HepG2 (cell line): ENCODE results near the gene EFCAB14. TPM values are rescaled to one million over a fixed set of nuclear protein-coding genes. Genes with fewer than 3 reads are reported as not detected.
A peak's percentile ranks its signal among the peaks of the same experiment; 100 is the strongest.

Source experiments
- ADNP ChIP-seq: sonication (generic); formaldehyde crosslinking; IDR thresholded peaks from 2 replicates; pipeline ENCODE4 v1.4.0; 2020; ENCODE audit warnings: missing genetic modification reagents
- AKAP8 ChIP-seq: sonication (generic); formaldehyde crosslinking; IDR thresholded peaks from 2 replicates; pipeline ENCODE4 v1.5.1; 2020; ENCODE audit warnings: mild to moderate bottlenecking, missing genetic modification reagents
- BORCS8-MEF2B ChIP-seq: sonication (generic); formaldehyde crosslinking; IDR thresholded peaks from 2 replicates; pipeline ENCODE4 v1.8.0; 2022; ENCODE audit warnings: mild to moderate bottlenecking, missing genetic modification reagents
- CREB1 ChIP-seq, 2 experiments: fragments of 450-650 bp in 1 of 2; IDR thresholded peaks; 2 replicates each; pipeline ENCODE4 v1.6.1; 2016 to 2017; ENCODE audit warnings: control low read depth in 1 of 2, mild to moderate bottlenecking in 1 of 2, missing compliant biosample characterization in 1 of 2, missing genetic modification characterization in 1 of 2
- GTF2F1 ChIP-seq: fragments of 150-350 bp; IDR thresholded peaks from 2 replicates; pipeline ENCODE4 v1.6.1; 2014; ENCODE audit warnings: low read length
- HMG20A ChIP-seq: IDR thresholded peaks from 2 replicates; pipeline ENCODE4 v1.6.1; 2016; ENCODE audit warnings: borderline replicate concordance
- HMGXB4 ChIP-seq, 2 experiments: sonication (generic) in 1 of 2; formaldehyde crosslinking in 1 of 2; IDR thresholded peaks; 2 replicates each; pipeline versions ENCODE4 v1.4.0 to v1.6.1; 2018 to 2020; ENCODE audit warnings: missing genetic modification reagents in 2 of 2, borderline replicate concordance in 1 of 2, low read depth in 1 of 2, mild to moderate bottlenecking in 1 of 2, missing biosample characterization in 1 of 2
- HOXA5 ChIP-seq: sonication (generic); formaldehyde crosslinking; IDR thresholded peaks from 2 replicates; pipeline ENCODE4 v1.4.0; 2020; ENCODE audit warnings: missing genetic modification reagents
- IKZF5 ChIP-seq: IDR thresholded peaks from 2 replicates; pipeline ENCODE4 v1.6.1; 2018; ENCODE audit warnings: missing genetic modification reagents, mild to moderate bottlenecking, missing compliant biosample characterization
- RBAK ChIP-seq: sonication (generic); formaldehyde crosslinking; IDR thresholded peaks from 2 replicates; pipeline ENCODE4 v1.5.1; 2020; ENCODE audit warnings: mild to moderate bottlenecking, missing genetic modification reagents
- REST ChIP-seq, 2 experiments: IDR thresholded peaks; 2 replicates each; pipeline ENCODE4 v1.6.1; 2011 to 2012; ENCODE audit warnings: low read length in 2 of 2, borderline replicate concordance in 1 of 2, low read depth in 1 of 2, mild to moderate bottlenecking in 1 of 2, moderate library complexity in 1 of 2
- TCF12 ChIP-seq, 2 experiments: fragments of 450-650 bp in 1 of 2; sonication (generic) in 1 of 2; formaldehyde crosslinking in 1 of 2; IDR thresholded peaks; 2 replicates each; pipeline versions ENCODE4 v1.6.1 to v1.8.0; 2017 to 2022; ENCODE audit warnings: antibody characterized with exemption in 1 of 2, mild to moderate bottlenecking in 1 of 2, missing genetic modification reagents in 1 of 2, moderate library complexity in 1 of 2
- ZMYM2 ChIP-seq: sonication (generic); formaldehyde crosslinking; IDR thresholded peaks from 2 replicates; pipeline ENCODE4 v1.8.0; 2022; ENCODE audit warnings: mild to moderate bottlenecking, missing genetic modification reagents
- ZNF609 ChIP-seq: sonication (generic); formaldehyde crosslinking; IDR thresholded peaks from 2 replicates; pipeline ENCODE4 v1.4.0; 2020; ENCODE audit warnings: mild to moderate bottlenecking, missing genetic modification reagents, borderline replicate concordance
- ZNF614 ChIP-seq: IDR thresholded peaks from 2 replicates; pipeline ENCODE4 v1.6.1; 2018; ENCODE audit warnings: missing biosample characterization, missing genetic modification reagents, inconsistent platforms, borderline replicate concordance
- polyA plus RNA-seq, 8 experiments: library from polyadenylated mRNA; depleted of rRNA in 3 of 8; stranded (reverse) in 7 of 8; unstranded in 1 of 8; fragments of >200 nt; fragmentation: Illumina TruSeq in 4 of 8; extraction: Trizol in 4 of 8; gene quantifications; 2 replicates each; pipeline versions ENCODE4 v1.2.1 to v1.2.3, GENCODE V29; 2011 to 2016; ENCODE audit warnings: low read depth in 4 of 8, missing spikeins in 1 of 8, mixed read lengths in 1 of 8; ENCODE audit not compliant: insufficient read depth in 1 of 8
- total RNA-seq, 5 experiments: library from RNA; depleted of rRNA; stranded (reverse); fragments of >200 nt; fragmentation: Illumina TruSeq; extraction: Trizol; gene quantifications; 2 replicates each; pipeline ENCODE4 v1.2.3, GENCODE V29; 2016; ENCODE audit warnings: low read depth in 1 of 5

The EFCAB14 gene
- total and polyA plus RNA-seq, 2 of the 13 experiments (the other 11 are each of a cell fraction or from before 2014, with no cell fraction given) = 13.4 to 17.9 TPM

GRCh38 chr1:46718727-46719622 lies at the start of gene EFCAB14 (continued):
- TF ChIP-seq HMGXB4 (CRISPR knock-in tag; IDR thresholded peaks at IDR 0.05; ENCODE audit: borderline replicate concordance in 1 of 2, low read depth in 1 of 2) = peak; percentile 64 to 72; a peak in 2 of 4 replicates
- no peak for TF ChIP-seq ADNP (CRISPR knock-in tag)
- peak; percentile 99 for TF ChIP-seq CREB1 (IDR thresholded peaks at IDR 0.05)
- peak; percentile 97 for TF ChIP-seq CREB1 (CRISPR knock-in tag; IDR thresholded peaks at IDR 0.05)
- TF ChIP-seq IKZF5 (CRISPR knock-in tag) = peak; percentile 40; the same call in 1 of the 2 replicates
- peak in 1 of 2 experiments; percentile 21; a peak in 1 of 4 replicates for TF ChIP-seq REST (IDR thresholded peaks at IDR 0.05; ENCODE audit: borderline replicate concordance in 1 of 2, low read depth in 1 of 2, low read length in 2 of 2)
- TF ChIP-seq TCF12 (IDR thresholded peaks at IDR 0.05) = no peak
- TF ChIP-seq TCF12 (CRISPR knock-in tag; IDR thresholded peaks at IDR 0.05) = no peak
- TF ChIP-seq HOXA5 (CRISPR knock-in tag) = peak; percentile 83
- TF ChIP-seq HMG20A (CRISPR knock-in tag) = no peak
- peak; percentile 32; the same call in 1 of the 2 replicates for TF ChIP-seq ZNF614 (CRISPR knock-in tag)
- TF ChIP-seq AKAP8 (CRISPR knock-in tag) = peak; percentile 79; the same call in 1 of the 2 replicates
- no peak for TF ChIP-seq GTF2F1
- TF ChIP-seq RBAK (CRISPR knock-in tag) = no peak
- TF ChIP-seq ZNF609 = no peak
- peak; percentile 42; the same call in 1 of the 2 replicates for TF ChIP-seq BORCS8-MEF2B (CRISPR knock-in tag)
- no peak for TF ChIP-seq ZMYM2 (CRISPR knock-in tag)
